Activated T-cell treated with anti-CD3 and anti-CD28 coated beads, Interleukin-2, amount 50 U/mL, for 4 hours (primary cell): Measurements from ENCODE around the gene PROB1. TPM values are rescaled to one million over a fixed set of nuclear protein-coding genes. Genes with fewer than 3 reads are reported as not detected.
"Not testable (repeated sequence)": the region's sequence is repeated elsewhere in the genome, so short reads cannot be mapped to it uniquely, and the experiment has no call there.

Experiments
- ATAC-seq, 2 donors: fragments of 200-7000 bp; cut with Tn5 transposase; one replicate each; pipeline ENCODE4 v1.10.0; 2021
- DNase-seq: peaks from one replicate; pipeline ENCODE4 v3.0.0-alpha.2; 2020
- H3K27me3 Mint-ChIP-seq: one replicate; pipeline ENCODE4 v1.8.0; 2021; ENCODE audit warnings: low read depth, mixed read lengths
- H3K36me3 Mint-ChIP-seq: one replicate; pipeline ENCODE4 v1.8.0; 2022; ENCODE audit warnings: mixed read lengths; ENCODE audit not compliant: insufficient read depth
- H3K4me1 Mint-ChIP-seq: one replicate; pipeline ENCODE4 v1.8.0; 2021; ENCODE audit warnings: low read depth, mixed read lengths
- H3K4me3 Mint-ChIP-seq: one replicate; pipeline ENCODE4 v1.8.0; 2021; ENCODE audit warnings: mild to moderate bottlenecking, moderate library complexity, mixed read lengths
- H3K9me3 Mint-ChIP-seq: one replicate; pipeline ENCODE4 v1.8.0; 2021; ENCODE audit warnings: mixed read lengths
- total RNA-seq, 3 donors: library from RNA; stranded (reverse); gene quantifications; one replicate each; pipeline ENCODE4 v1.2.1, GENCODE V29; 2021

Gene PROB1
- total RNA-seq: 1 to 10 TPM; 2.2 to 4.8 (median 4.1) TPM

GRCh38 chr5:139394654-139395566, at the start of gene PROB1:
PROB1 (minus strand) TSS chr5:139395104; CDS start chr5:139395081, 23 bp downstream.
- Mint-ChIP-seq H3K4me1 (peaks cover 33% of the 10 kb centered on the region), H3K27me3 (no peaks in the 10 kb centered on the region), H3K9me3 (no peaks in the 10 kb centered on the region), H3K36me3 (peaks cover 4% of the 10 kb centered on the region), H3K4me3 (peak within 1 kb of the TSS; percentile 89)
- no peak for ATAC-seq
- no peak for DNase-seq

- peaks cover 5% of the 10 kb centered on the region for H3K9me3 Mint-ChIP-seq
- peaks cover 73% of the 10 kb centered on the region for H3K4me1 Mint-ChIP-seq
- H3K36me3 Mint-ChIP-seq: peaks cover 3% of the 10 kb centered on the region
- peak overlapping the region; percentile 29 for H3K4me3 Mint-ChIP-seq
- no peaks in the 10 kb centered on the region for H3K27me3 Mint-ChIP-seq
- ATAC-seq (peak in 1 of 2 donors; percentile 9), DNase-seq (no peak)
Observed at GRCh38 chr5:139443831-139444453, 49.0 kb upstream of the PROB1 start.

- H3K9me3 Mint-ChIP-seq, H3K4me3 Mint-ChIP-seq, ATAC-seq, H3K27me3 Mint-ChIP-seq, H3K36me3 Mint-ChIP-seq, DNase-seq: not testable (repeated sequence)
- H3K4me1 Mint-ChIP-seq: peaks cover 57% of the 10 kb centered on the region
Observed at GRCh38 chr5:139440416-139440815, 45.5 kb upstream of the PROB1 start.

- Mint-ChIP-seq H3K27me3 (no peaks in the 10 kb centered on the region), H3K9me3 (no peaks in the 10 kb centered on the region), H3K4me1 (peaks cover 54% of the 10 kb centered on the region), H3K36me3 (peaks cover 5% of the 10 kb centered on the region), H3K4me3 (peak within 1 kb of the TSS; percentile 97)
- ATAC-seq: peak; percentile 93 to 94
- peak; percentile 84 for DNase-seq
Observed at GRCh38 chr5:139439013-139439903, 44.4 kb upstream of the PROB1 start, which contains the start of gene DNAJC18. DNAJC18 (minus strand) TSS chr5:139439525; CDS start chr5:139439445, 80 bp downstream.

GRCh38 chr5:139438707-139439012, 43.8 kb upstream of the PROB1 start:
- DNase-seq (no peak), ATAC-seq (no peak)
- Mint-ChIP-seq H3K9me3 (no peaks in the 10 kb centered on the region), H3K4me1 (peaks cover 48% of the 10 kb centered on the region), H3K4me3 (peak overlapping the region; percentile 97), H3K36me3 (peaks cover 5% of the 10 kb centered on the region), H3K27me3 (no peaks in the 10 kb centered on the region)

- H3K9me3 Mint-ChIP-seq: no peaks in the 10 kb centered on the region
- H3K4me3 Mint-ChIP-seq: no peak overlapping the region
- no peaks in the 10 kb centered on the region for H3K27me3 Mint-ChIP-seq
- H3K4me1 Mint-ChIP-seq: peaks cover 29% of the 10 kb centered on the region
- H3K36me3 Mint-ChIP-seq: peaks cover 5% of the 10 kb centered on the region
- DNase-seq: no peak
- no peak for ATAC-seq
Observed at GRCh38 chr5:139435676-139436075, 40.8 kb upstream of the PROB1 start.

GRCh38 chr5:139431706-139432105, 36.8 kb upstream of the PROB1 start:
- Mint-ChIP-seq H3K36me3 (peaks cover 13% of the 10 kb centered on the region), H3K4me1 (peaks cover 8% of the 10 kb centered on the region), H3K27me3 (no peaks in the 10 kb centered on the region), H3K9me3 (no peaks in the 10 kb centered on the region), H3K4me3 (no peak overlapping the region)
- DNase-seq: no peak
- no peak for ATAC-seq

GRCh38 chr5:139430015-139430414, 35.1 kb upstream of the PROB1 start:
- H3K27me3 Mint-ChIP-seq: no peaks in the 10 kb centered on the region
- peaks cover 14% of the 10 kb centered on the region for H3K36me3 Mint-ChIP-seq
- peak; percentile 27 to 79 for ATAC-seq
- no peak for DNase-seq
- peaks cover 8% of the 10 kb centered on the region for H3K4me1 Mint-ChIP-seq
- no peak overlapping the region for H3K4me3 Mint-ChIP-seq
- no peaks in the 10 kb centered on the region for H3K9me3 Mint-ChIP-seq

GRCh38 chr5:139426203-139426885, 31.4 kb upstream of the PROB1 start:
- no peaks in the 10 kb centered on the region for H3K27me3 Mint-ChIP-seq
- no peak overlapping the region for H3K4me3 Mint-ChIP-seq
- no peaks in the 10 kb centered on the region for H3K9me3 Mint-ChIP-seq
- DNase-seq (no peak), ATAC-seq (no peak)
- peaks cover 27% of the 10 kb centered on the region for H3K36me3 Mint-ChIP-seq
- peaks cover 12% of the 10 kb centered on the region for H3K4me1 Mint-ChIP-seq

- no peak overlapping the region for H3K4me3 Mint-ChIP-seq
- DNase-seq (no peak), ATAC-seq (no peak)
- H3K9me3 Mint-ChIP-seq: no peaks in the 10 kb centered on the region
- peaks cover 31% of the 10 kb centered on the region for H3K36me3 Mint-ChIP-seq
- H3K4me1 Mint-ChIP-seq: peaks cover 12% of the 10 kb centered on the region
- H3K27me3 Mint-ChIP-seq: no peaks in the 10 kb centered on the region
Observed at GRCh38 chr5:139425497-139425896, 30.6 kb upstream of the PROB1 start.

- H3K4me3 Mint-ChIP-seq: no peak overlapping the region
- H3K36me3 Mint-ChIP-seq: peaks cover 30% of the 10 kb centered on the region
- DNase-seq (peak; percentile 36), ATAC-seq (peak; percentile 93 to 95)
- no peaks in the 10 kb centered on the region for H3K9me3 Mint-ChIP-seq
- H3K27me3 Mint-ChIP-seq: no peaks in the 10 kb centered on the region
- H3K4me1 Mint-ChIP-seq: peaks cover 5% of the 10 kb centered on the region
Observed at GRCh38 chr5:139422307-139422893, 27.5 kb upstream of the PROB1 start.

- peaks cover 22% of the 10 kb centered on the region for H3K36me3 Mint-ChIP-seq
Observed at GRCh38 chr5:139419226-139420192, 24.6 kb upstream of the PROB1 start.

More at GRCh38 chr5:139419226-139420192, 24.6 kb upstream of the PROB1 start:
- no peak for DNase-seq
- Mint-ChIP-seq H3K9me3 (no peaks in the 10 kb centered on the region), H3K4me1 (peaks cover 26% of the 10 kb centered on the region), H3K27me3 (no peaks in the 10 kb centered on the region), H3K4me3 (no peak overlapping the region)
- ATAC-seq: no peak
